DOHH2 (cell line): ENCODE data around the gene CUL7.

Experiments used
- CTCF ChIP-seq: fragments of 200-600 bp; sonication (generic); IDR thresholded peaks from one replicate; pipeline ENCODE4 v1.5.1; 2014; ENCODE audit warnings: antibody characterized with exemption, mild to moderate bottlenecking, low read depth, low read length; ENCODE audit not compliant: poor library complexity, severe bottlenecking
- EZH2phosphoT487 ChIP-seq: fragments of 200-600 bp; sonication (generic); IDR thresholded peaks from 2 replicates; pipeline ENCODE4 v1.6.1; 2017; ENCODE audit warnings: borderline replicate concordance, mild to moderate bottlenecking, antibody characterized with exemption, low read length, moderate library complexity, mixed read lengths

- TF ChIP-seq CTCF: no peak
- TF ChIP-seq EZH2phosphoT487: no peak
These were observed 35.0 kb upstream of the CUL7 start for GRCh38 chr6:43088654-43089056.
